Stimulated activated memory B cell treated with anti-CD40 and anti-IgM and Interleukin-4, amounts not matched to agents 10 μg/mL and 1 μg/mL and 100 μg/mL, for 72 hours (primary cell): ENCODE data around the gene ABCA4.

ENCODE experiments used
- ATAC-seq: fragments of 150-1000 bp; cut with Tn5 transposase; 2 replicates; pipeline ENCODE4 v1.10.0; 2021
- H3K27ac Mint-ChIP-seq: one replicate; pipeline ENCODE4 v1.8.0; 2022; ENCODE audit warnings: mild to moderate bottlenecking, mixed read lengths
- H3K27me3 Mint-ChIP-seq: one replicate; pipeline ENCODE4 v1.8.0; 2022; ENCODE audit warnings: mixed read lengths
- H3K36me3 Mint-ChIP-seq: one replicate; pipeline ENCODE4 v1.8.0; 2022; ENCODE audit warnings: mixed read lengths
- H3K4me1 Mint-ChIP-seq: one replicate; pipeline ENCODE4 v1.8.0; 2022; ENCODE audit warnings: mixed read lengths
- H3K4me3 Mint-ChIP-seq: one replicate; pipeline ENCODE4 v1.8.0; 2022; ENCODE audit warnings: mild to moderate bottlenecking, moderate library complexity, mixed read lengths
- H3K9me3 Mint-ChIP-seq: one replicate; pipeline ENCODE4 v1.8.0; 2022; ENCODE audit warnings: mixed read lengths

The ABCA4 gene

DNA sequence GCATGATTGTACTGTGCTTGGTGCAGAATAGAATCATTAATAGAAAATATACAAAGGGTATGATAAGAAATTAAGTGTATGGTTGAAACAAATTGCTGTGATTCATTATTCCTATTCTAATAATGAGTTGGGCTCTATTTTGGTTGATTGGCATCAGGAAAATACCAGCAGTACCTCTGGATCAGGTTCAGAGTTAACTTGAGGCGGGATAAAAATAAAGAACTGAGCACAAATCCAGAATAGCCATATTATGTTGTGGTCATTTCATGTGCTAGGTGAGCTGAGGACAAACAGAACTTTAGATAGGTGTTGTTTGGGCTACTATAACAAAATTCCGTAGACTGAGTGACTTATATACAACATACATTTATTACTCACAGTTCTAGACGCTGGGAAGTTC is 151.1 kb downstream of the ABCA4 start:
- no peak overlapping the region for H3K27ac Mint-ChIP-seq
- no peak overlapping the region for H3K4me3 Mint-ChIP-seq
- H3K36me3 Mint-ChIP-seq: no peaks in the 10 kb centered on the region
- H3K9me3 Mint-ChIP-seq: no peaks in the 10 kb centered on the region
- peaks cover 9% of the 10 kb centered on the region for H3K27me3 Mint-ChIP-seq
- no peak for ATAC-seq
- H3K4me1 Mint-ChIP-seq: no peaks in the 10 kb centered on the region

DNA sequence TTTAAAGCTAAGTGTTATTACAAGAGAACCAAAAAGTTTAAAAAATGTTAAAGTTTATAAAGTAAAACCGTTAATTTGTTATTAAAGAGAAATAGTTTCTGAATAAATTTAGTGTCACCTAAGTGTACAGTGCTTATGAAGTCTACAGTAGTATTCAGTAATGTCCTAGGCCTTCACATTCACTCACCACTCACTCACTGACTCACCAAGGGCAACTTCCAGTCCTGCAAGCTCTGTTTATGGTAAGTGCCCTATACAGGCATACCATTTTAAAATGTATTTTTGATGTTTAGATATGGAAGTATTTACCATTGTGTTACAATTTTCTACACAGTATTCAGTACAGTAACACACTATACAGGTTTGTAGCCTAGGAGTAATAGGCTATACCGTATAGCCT is 151.6 kb downstream of the ABCA4 start:
- Mint-ChIP-seq H3K4me1 (no peaks in the 10 kb centered on the region), H3K36me3 (no peaks in the 10 kb centered on the region), H3K27me3 (peaks cover 9% of the 10 kb centered on the region)

DNA sequence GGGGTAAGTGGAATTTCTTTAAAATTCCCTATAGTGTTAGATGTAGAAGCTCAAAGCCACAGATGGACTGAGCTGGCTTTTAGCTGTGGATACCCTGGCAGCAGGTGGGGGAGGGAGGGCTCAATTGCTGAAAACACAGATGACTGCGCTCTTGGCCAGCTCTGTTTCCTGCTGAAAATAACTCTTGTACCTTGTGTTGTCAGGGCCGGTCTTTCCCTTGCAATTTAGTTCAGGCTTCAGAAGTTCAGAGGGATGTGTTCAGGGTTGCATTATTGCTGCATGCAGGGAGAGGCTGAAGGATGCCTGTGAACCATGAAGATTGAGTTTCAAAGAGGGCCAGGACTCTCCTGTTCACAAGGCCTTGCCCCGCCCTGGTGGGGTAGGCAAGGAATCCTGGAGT is 153.6 kb downstream of the ABCA4 start:
- ATAC-seq: no peak
- no peaks in the 10 kb centered on the region for H3K9me3 Mint-ChIP-seq
- no peaks in the 10 kb centered on the region for H3K4me1 Mint-ChIP-seq

More for the DNA sequence above, 151.6 kb downstream of the ABCA4 start:
- no peak overlapping the region for H3K27ac Mint-ChIP-seq
- no peak overlapping the region for H3K4me3 Mint-ChIP-seq
- H3K9me3 Mint-ChIP-seq: no peaks in the 10 kb centered on the region
- ATAC-seq: no peak

DNA sequence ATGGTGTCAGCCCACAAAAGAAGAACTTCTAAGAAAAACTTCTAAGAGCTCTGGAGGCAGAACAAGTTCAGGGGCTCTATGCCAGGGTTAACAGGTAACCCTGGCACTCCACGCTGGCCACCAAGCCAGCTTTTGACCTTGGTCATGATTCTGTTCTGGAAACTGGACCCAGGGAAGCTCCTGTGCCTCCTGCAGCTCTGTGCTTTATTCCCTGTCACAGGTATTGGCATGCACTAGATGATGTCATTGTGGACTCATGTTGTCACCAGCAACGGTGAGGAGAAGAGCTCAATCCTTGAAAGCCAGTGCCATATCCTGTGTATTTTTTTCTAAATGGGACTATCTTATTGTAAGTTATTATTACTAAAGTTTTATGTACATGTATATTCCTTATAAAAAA is 155.1 kb downstream of the ABCA4 start:
- Mint-ChIP-seq H3K27me3 (peaks cover 12% of the 10 kb centered on the region), H3K4me1 (no peaks in the 10 kb centered on the region), H3K4me3 (no peak overlapping the region), H3K36me3 (no peaks in the 10 kb centered on the region), H3K27ac (no peak overlapping the region), H3K9me3 (no peaks in the 10 kb centered on the region)
- no peak for ATAC-seq

More for the DNA sequence above, 153.6 kb downstream of the ABCA4 start:
- Mint-ChIP-seq H3K36me3 (no peaks in the 10 kb centered on the region), H3K4me3 (no peak overlapping the region), H3K27me3 (peaks cover 12% of the 10 kb centered on the region), H3K27ac (no peak overlapping the region)

DNA sequence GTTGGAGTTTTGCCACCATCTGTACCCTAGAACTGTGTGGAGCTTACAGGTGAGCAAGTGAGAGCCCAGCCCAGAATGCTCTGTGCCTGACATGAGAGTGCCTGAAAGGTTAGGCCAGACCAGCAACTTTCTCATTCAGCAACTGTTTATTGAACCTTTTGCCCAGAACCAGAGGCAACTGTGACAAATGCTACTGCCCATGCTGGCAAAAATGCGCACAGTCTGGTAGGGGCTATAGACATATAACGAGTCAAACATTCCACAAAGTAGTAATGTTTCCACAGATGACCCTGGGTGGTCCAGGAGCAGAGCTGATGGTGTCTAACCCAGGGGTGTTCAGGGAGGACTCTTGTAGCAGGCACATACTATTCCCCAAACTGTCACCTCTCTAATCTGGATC is 155.7 kb downstream of the ABCA4 start:
- H3K9me3 Mint-ChIP-seq: no peaks in the 10 kb centered on the region
- no peak for ATAC-seq
- no peaks in the 10 kb centered on the region for H3K36me3 Mint-ChIP-seq
- H3K4me1 Mint-ChIP-seq: no peaks in the 10 kb centered on the region
- peaks cover 12% of the 10 kb centered on the region for H3K27me3 Mint-ChIP-seq
- no peak overlapping the region for H3K27ac Mint-ChIP-seq
- H3K4me3 Mint-ChIP-seq: no peak overlapping the region

DNA sequence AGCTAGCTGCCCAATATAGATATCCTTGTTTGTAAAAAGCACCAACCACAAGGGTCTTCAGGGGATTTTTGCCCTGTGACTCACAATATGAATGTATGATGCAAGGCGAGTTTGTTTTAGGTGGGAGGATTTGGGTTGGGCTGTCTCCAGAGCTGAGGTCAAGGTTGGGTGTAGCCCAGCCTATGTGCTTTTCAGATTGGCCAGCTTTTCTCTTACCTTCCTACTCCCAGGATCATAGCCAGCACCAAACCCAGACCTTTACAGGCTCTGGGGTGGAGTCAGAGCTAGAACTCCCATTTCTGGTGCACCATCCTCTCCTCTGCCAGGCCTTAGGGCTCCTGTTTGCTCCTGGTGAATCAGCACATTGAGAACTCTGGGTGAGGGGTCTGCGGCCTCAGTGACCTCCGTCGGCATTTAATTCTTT is 156.2 kb downstream of the ABCA4 start:
- Mint-ChIP-seq H3K36me3 (no peaks in the 10 kb centered on the region), H3K4me1 (no peaks in the 10 kb centered on the region), H3K9me3 (no peaks in the 10 kb centered on the region), H3K27ac (no peak overlapping the region), H3K4me3 (no peak overlapping the region), H3K27me3 (peaks cover 12% of the 10 kb centered on the region)
- ATAC-seq: no peak

DNA sequence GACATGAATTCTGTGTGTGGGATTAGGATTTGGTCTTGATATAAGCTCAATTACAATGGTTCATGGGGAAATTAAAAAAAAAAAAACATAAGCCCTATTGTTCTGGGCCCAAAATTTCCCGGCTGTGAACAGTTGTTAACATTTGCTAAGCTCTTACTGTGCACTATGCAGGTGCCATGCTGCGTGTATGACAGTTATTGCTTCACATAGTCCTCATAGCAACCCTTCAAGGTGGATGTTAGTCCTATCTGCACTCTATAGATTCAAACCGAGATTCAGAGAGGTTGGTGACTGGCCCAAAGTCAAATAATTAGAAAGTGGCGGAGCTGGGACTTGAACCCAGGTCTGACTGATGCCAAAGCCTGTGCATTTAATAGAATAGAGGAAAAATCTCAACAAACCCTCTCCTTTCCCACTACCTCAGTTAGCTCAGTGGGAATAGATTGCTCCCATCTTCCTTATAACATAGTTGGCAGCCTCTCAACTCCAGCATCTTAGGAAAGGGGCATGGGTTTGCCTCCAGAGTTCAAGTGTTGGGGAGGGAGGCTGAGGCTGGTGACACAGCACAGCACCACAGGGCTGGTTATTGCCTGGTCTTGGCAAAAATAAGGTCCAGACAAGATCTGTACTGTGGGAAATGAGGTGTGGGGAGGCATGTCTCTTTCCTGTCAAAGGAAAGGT is 156.7 kb downstream of the ABCA4 start:
- no peaks in the 10 kb centered on the region for H3K9me3 Mint-ChIP-seq
- H3K4me1 Mint-ChIP-seq: no peaks in the 10 kb centered on the region
- ATAC-seq: no peak
- H3K27me3 Mint-ChIP-seq: peaks cover 12% of the 10 kb centered on the region
- no peaks in the 10 kb centered on the region for H3K36me3 Mint-ChIP-seq
- no peak overlapping the region for H3K27ac Mint-ChIP-seq
- no peak overlapping the region for H3K4me3 Mint-ChIP-seq

DNA sequence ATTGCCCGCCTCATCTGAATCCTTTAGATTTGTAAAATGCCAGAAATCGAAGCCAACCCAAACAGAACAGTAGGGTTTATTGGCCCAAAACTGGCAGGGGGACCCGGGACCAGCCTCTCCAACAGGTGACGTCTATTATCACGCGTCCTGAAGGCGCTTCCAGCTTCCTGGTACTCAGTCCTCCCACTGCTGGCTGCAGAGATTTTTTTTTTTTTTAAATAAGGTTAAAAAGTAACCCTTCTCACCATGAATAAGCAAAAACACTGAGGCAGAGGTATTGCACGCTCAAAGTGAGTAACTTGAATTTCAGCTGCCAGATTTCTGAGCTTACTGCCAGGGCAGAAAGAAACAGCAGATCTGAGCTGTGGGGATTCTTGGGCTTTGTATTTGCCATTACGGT is 157.4 kb downstream of the ABCA4 start:
- Mint-ChIP-seq H3K27me3 (peaks cover 12% of the 10 kb centered on the region), H3K27ac (no peak overlapping the region), H3K9me3 (no peaks in the 10 kb centered on the region), H3K4me3 (no peak overlapping the region), H3K4me1 (no peaks in the 10 kb centered on the region), H3K36me3 (no peaks in the 10 kb centered on the region)
- ATAC-seq: no peak

DNA sequence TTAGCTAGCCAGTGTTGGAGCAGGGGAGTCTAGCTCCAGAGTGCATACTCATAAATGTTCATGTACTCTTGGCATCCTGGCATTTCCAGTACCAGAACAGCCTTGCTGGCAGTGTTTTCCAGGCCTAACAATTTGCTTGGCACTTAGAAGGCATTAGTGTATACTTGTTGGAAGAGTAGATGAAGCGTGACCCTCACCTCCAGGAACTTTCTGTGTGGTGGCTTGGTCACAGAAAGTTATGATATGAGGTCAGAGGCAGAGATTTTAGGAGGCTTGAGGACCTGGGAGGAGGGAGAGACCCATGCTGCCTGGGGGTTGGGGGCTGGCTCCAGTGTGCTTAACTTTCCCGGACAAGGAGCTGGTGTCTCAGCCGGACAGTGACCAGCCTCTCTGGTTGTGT is 159.0 kb downstream of the ABCA4 start:
- Mint-ChIP-seq H3K4me3 (no peak overlapping the region), H3K27ac (no peak overlapping the region), H3K4me1 (no peaks in the 10 kb centered on the region), H3K36me3 (no peaks in the 10 kb centered on the region), H3K27me3 (peaks cover 12% of the 10 kb centered on the region), H3K9me3 (peaks cover 7% of the 10 kb centered on the region)
- ATAC-seq: no peak

DNA sequence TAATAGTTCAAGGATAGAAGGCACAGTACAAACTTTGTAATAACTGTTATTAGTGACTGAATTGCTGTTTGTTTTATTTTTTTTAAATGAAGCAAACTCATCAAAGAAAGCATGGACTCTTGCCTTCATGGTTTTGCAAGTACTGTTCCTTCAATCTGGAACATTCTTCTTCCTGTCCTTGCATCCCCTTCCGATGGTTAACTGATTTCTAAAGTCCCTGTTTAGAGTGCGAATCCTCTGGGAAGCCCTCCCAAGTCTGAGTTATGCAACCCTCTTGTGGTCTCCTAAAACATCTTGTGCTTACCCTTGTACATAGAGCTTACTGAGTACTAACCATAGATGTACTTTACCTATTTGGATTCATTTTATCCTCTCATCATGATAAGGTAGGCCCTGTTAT is 159.5 kb downstream of the ABCA4 start:
- Mint-ChIP-seq H3K4me1 (no peaks in the 10 kb centered on the region), H3K36me3 (no peaks in the 10 kb centered on the region), H3K9me3 (peaks cover 12% of the 10 kb centered on the region), H3K4me3 (no peak overlapping the region), H3K27ac (no peak overlapping the region), H3K27me3 (peaks cover 12% of the 10 kb centered on the region)
- ATAC-seq: no peak

DNA sequence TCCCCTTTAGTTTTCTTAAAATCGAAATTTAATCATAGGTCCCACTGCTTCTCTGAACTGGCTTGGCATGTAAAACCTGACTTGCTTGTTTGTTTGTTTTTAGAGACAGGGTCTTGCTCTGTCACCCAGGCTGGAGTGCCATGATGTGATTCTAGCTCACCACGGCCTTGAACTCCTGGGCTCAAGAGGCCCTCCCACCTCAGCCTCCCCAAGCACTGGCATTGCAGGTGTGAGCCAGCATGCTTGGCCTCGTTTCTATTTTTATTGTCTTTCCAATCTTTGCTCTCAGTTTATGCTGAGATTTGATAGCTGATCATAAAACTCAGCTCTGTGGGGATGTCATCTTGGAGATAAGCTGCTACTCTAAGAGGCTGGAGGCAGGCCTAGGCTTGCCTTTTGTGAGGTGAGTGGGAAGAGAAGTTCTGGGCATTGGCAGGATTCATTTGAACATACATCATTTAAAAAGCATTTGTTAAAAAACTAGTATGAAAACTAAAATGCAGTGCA is 160.3 kb downstream of the ABCA4 start:
- H3K9me3 Mint-ChIP-seq: peaks cover 17% of the 10 kb centered on the region
- H3K27me3 Mint-ChIP-seq: peaks cover 12% of the 10 kb centered on the region
- no peaks in the 10 kb centered on the region for H3K36me3 Mint-ChIP-seq
- no peak for ATAC-seq
- no peak overlapping the region for H3K27ac Mint-ChIP-seq
- no peaks in the 10 kb centered on the region for H3K4me1 Mint-ChIP-seq
- no peak overlapping the region for H3K4me3 Mint-ChIP-seq

DNA sequence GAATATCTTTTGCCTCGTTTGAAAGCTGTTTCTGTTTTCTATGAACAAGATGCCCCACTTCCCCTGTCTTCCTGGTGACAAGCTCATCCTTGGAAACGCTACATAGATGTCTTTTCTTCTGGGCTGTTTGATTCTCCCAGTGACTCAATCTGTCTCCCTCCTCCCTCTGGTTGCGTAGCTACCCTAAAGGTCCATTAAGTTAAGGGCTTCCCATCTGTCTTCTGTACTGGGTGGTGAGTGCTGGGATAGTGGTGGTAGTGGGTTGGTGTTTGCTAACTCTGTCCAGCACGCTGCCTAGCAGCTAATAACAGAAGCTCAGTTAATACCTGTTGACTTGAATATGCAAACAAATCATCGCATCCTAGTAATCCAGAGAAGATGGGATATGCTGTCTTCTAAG is 161.5 kb downstream of the ABCA4 start:
- peaks cover 12% of the 10 kb centered on the region for H3K36me3 Mint-ChIP-seq
- no peaks in the 10 kb centered on the region for H3K4me1 Mint-ChIP-seq
- no peak overlapping the region for H3K4me3 Mint-ChIP-seq
- H3K27ac Mint-ChIP-seq: no peak overlapping the region
- ATAC-seq: no peak
- H3K9me3 Mint-ChIP-seq: peaks cover 27% of the 10 kb centered on the region
- peaks cover 12% of the 10 kb centered on the region for H3K27me3 Mint-ChIP-seq

DNA sequence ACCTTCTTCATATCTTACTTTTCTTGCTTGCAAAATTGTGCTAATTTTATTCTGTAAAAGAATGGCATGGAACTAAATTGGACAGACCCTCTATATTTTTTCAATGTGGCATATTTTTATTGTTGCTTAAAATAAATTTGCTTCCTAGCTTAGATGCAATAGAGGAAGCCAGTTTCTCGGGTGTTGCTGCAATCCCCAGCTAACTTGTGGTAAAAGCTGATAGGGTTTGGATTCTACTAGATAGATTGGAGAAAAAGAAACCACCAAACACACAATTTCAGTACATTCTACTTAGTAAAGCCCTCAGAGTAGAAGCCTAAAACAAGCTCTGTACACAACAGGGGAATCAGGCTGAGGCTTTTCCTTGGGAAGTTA is 162.2 kb downstream of the ABCA4 start:
- Mint-ChIP-seq H3K27ac (no peak overlapping the region), H3K27me3 (peaks cover 12% of the 10 kb centered on the region), H3K9me3 (peaks cover 27% of the 10 kb centered on the region), H3K36me3 (peaks cover 12% of the 10 kb centered on the region), H3K4me1 (no peaks in the 10 kb centered on the region), H3K4me3 (no peak overlapping the region)
- no peak for ATAC-seq

DNA sequence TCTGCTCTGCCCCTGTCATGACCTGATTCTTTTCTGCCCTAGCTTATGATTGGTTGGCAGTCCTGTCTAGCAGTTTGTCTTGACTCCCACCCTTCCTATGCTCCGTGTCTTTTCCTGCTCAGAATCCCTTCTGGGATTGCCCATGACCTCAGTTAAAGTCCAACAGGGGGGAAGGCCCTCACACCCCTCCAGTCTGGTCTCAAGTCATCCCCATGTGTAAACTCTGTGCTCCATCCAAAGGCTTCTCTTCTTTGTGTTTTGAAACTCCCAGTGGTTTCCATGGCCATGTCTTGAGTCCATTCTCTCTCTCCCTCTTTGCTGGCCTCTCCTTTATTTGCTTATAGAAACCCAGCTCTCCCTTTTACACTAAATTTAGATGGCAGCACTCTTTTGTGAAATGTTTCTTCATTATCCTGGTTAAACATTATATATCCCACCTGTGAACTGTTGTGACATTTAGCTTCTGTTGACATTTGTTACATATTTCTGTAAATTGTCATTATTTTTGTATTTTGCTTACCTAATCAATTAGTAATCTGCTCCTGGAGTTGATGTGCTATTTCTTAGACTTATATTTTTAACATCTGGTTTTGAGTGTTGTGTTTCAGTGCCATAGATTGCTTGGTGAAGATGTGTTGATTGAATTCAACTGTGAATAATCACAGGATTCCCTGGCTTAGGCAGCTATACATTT is 162.8 kb downstream of the ABCA4 start:
- Mint-ChIP-seq H3K9me3 (peaks cover 28% of the 10 kb centered on the region), H3K36me3 (peaks cover 12% of the 10 kb centered on the region), H3K4me3 (no peak overlapping the region), H3K27me3 (peaks cover 8% of the 10 kb centered on the region), H3K27ac (no peak overlapping the region), H3K4me1 (no peaks in the 10 kb centered on the region)
- no peak for ATAC-seq

DNA sequence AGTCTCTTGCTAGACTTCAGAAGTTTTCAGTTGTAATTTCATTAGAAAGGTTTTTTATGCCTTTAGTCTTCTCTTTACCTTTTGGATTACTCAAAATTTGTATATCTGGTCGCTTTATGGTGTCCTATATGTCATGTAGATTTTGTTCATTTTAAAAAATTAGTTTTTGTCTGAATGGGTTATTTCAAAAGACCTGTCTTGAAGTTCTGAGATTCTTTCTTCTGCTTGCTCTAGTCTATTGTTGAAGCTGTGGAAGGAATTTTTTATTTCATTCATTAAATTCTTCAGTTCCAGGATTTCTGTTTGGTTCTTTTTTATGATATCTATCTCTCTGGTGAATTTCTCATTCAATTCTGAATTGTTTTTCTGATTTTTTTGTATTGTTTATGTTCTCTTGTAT is 165.2 kb downstream of the ABCA4 start:
- Mint-ChIP-seq H3K9me3 (peaks cover 44% of the 10 kb centered on the region), H3K4me1 (no peaks in the 10 kb centered on the region)

More for the DNA sequence above, 165.2 kb downstream of the ABCA4 start:
- Mint-ChIP-seq H3K27me3 (no peaks in the 10 kb centered on the region), H3K27ac (no peak overlapping the region), H3K36me3 (peaks cover 17% of the 10 kb centered on the region), H3K4me3 (no peak overlapping the region)
- no peak for ATAC-seq
